SU-DHL-6 (cell line): Measurements from ENCODE around the gene C20orf204.

Experiments used
- EZH2phosphoT487 ChIP-seq: fragments of 200-600 bp; sonication (generic), shearing (Covaris generic); conservative IDR thresholded peaks from 2 replicates; pipeline ENCODE4 v1.6.1; 2018; ENCODE audit warnings: mild to moderate bottlenecking, antibody characterized with exemption, low read length, moderate library complexity, mixed read lengths
- TF ChIP-seq, protein P1 (sequence below): fragments of 200-600 bp; sonication (generic); IDR thresholded peaks from one replicate; pipeline ENCODE4 v1.5.1; 2017; ENCODE audit warnings: antibody characterized with exemption, mild to moderate bottlenecking, low read length, moderate library complexity; ENCODE audit not compliant: insufficient read depth, poor library complexity, severe bottlenecking

DNA sequence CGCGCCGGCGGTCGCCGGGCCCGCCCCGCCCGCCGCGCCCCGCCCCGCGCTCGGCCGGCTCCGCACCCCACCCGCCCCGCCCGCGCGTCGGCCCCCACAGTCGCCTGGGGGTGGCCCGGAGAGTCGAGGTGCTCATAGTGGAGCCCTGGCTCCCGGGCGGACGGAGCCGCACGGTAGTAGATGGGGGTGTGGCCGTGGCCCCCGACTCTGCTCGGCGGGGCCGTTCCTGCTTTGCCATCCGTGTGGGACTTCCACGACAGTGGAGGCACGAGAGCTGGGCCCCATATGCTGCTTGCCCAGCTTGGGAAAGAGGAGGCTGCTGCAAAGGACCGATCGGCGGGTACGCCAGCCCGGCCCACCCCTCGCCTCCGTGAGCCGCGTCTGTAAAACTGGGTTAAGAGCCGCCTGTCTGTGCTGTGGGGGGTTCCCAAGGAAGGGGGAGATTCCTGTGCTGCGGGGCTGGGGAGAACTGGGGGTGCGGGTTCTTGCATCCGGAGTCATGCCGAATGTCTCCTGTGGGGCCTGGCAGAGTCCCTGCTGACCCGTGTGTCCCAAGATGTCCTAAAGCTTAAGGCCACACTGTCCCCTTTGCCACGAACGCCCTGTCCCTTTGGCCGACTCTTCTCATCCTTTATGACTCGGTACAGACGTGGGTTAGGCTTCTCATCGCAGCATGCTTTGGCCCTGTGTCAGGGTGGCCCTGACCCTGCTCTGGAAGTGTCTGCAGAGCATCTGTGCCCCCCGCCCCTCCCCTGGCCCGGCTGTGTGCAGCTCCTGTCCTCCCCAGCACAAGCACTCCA, 44.2 kb downstream of the C20orf204 start, which contains the start of gene OPRL1:
- TF ChIP-seq, protein P1, sequence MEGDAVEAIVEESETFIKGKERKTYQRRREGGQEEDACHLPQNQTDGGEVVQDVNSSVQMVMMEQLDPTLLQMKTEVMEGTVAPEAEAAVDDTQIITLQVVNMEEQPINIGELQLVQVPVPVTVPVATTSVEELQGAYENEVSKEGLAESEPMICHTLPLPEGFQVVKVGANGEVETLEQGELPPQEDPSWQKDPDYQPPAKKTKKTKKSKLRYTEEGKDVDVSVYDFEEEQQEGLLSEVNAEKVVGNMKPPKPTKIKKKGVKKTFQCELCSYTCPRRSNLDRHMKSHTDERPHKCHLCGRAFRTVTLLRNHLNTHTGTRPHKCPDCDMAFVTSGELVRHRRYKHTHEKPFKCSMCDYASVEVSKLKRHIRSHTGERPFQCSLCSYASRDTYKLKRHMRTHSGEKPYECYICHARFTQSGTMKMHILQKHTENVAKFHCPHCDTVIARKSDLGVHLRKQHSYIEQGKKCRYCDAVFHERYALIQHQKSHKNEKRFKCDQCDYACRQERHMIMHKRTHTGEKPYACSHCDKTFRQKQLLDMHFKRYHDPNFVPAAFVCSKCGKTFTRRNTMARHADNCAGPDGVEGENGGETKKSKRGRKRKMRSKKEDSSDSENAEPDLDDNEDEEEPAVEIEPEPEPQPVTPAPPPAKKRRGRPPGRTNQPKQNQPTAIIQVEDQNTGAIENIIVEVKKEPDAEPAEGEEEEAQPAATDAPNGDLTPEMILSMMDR, result no peak
- TF ChIP-seq EZH2phosphoT487, result no peak
